HCT116 (cell line): Measurements from ENCODE around the gene PLXNC1. TPM values are rescaled to one million over a fixed set of nuclear protein-coding genes. Genes with fewer than 3 reads are reported as not detected.

ENCODE experiments used
- ATAC-seq: fragments of 200-7000 bp; cut with Tn5 transposase; 2 replicates; pipeline ENCODE4 v1.9.1; 2020; ENCODE audit warnings: mild to moderate bottlenecking, moderate library complexity
- BruUV-seq: library from RNA; stranded (reverse); fragments of 400-500 nt; replicated peaks from 2 replicates; lab custom pipeline; 2021; lab: Mats Ljungman, UMichigan
- CTCF ChIA-PET: fragments of 300-600 bp; sonication (Branson Sonifier 250); formaldehyde crosslinking; loops from one replicate; lab custom pipeline; 2021; ENCODE audit warnings: antibody characterized with exemption; lab: Charles Lee
- POLR2A ChIA-PET: fragments of 300-600, 350-600 bp; sonication (Branson Sonifier 250); formaldehyde crosslinking; loops from one replicate; lab custom pipeline; 2021; ENCODE audit warnings: antibody characterized with exemption; lab: Charles Lee
- RAD21 ChIA-PET, 2 experiments: fragments of 300-600 bp; sonication (Branson Sonifier 250); formaldehyde crosslinking; loops; one replicate each; lab custom pipeline; 2023; ENCODE audit warnings: low total read pairs in 2 of 2; ENCODE audit not compliant: uncharacterized antibody in 2 of 2, unreplicated experiment in 2 of 2, low non-redundant PET in 1 of 2; lab: Charles Lee
- DNase-seq: peaks from one replicate; pipeline ENCODE4 v3.0.0-alpha.2; 2010; ENCODE audit warnings: low read depth, low spot score
- H2AFZ ChIP-seq: fragments of 200-600 bp; shearing (Covaris generic), sonication (generic); 2 replicates; pipeline ENCODE4 v1.6.1; 2017; ENCODE audit warnings: low read depth, mixed run types, mixed read lengths, antibody characterized with exemption, low read length; ENCODE audit not compliant: poor library complexity, severe bottlenecking
- H3K27ac ChIP-seq: 2 replicates; pipeline ENCODE4 v1.5.1; 2012; ENCODE audit warnings: low read depth, low read length
- H3K27me3 ChIP-seq: fragments of 200-600 bp; sonication (generic); 2 replicates; pipeline ENCODE4 v1.6.1; 2016; ENCODE audit warnings: mixed run types, low read length, mixed read lengths; ENCODE audit not compliant: insufficient read depth
- H3K36me3 ChIP-seq, 2 experiments: fragments of 200-500 bp in 1 of 2; fragments of 200-600 bp in 1 of 2; sonication (Bioruptor generic) in 1 of 2; sonication (generic) in 1 of 2; 2 replicates each; pipeline versions ENCODE4 v1.5.1 to v1.6.1; 2014 to 2016; ENCODE audit warnings: low read length in 2 of 2, inconsistent platforms in 1 of 2, mixed read lengths in 1 of 2, mixed run types in 1 of 2; ENCODE audit not compliant: insufficient read depth in 2 of 2, control insufficient read depth in 1 of 2
- H3K4me1 ChIP-seq, 2 experiments: fragments of 200-600 bp in 1 of 2; sonication (generic) in 1 of 2; 2 replicates each; pipeline versions ENCODE4 v1.5.1 to v1.6.1; 2012 to 2017; ENCODE audit warnings: low read length in 2 of 2, inconsistent platforms in 1 of 2, mild to moderate bottlenecking in 1 of 2, mixed read lengths in 1 of 2, mixed run types in 1 of 2, moderate library complexity in 1 of 2; ENCODE audit not compliant: insufficient read depth in 2 of 2, control insufficient read depth in 1 of 2
- H3K4me2 ChIP-seq: fragments of 200-600 bp; sonication (generic); 2 replicates; pipeline ENCODE4 v1.6.1; 2017; ENCODE audit warnings: mixed run types, low read length, mixed read lengths
- H3K4me3 ChIP-seq, 2 experiments: fragments of 200-600 bp in 1 of 2; sonication (generic) in 1 of 2; replicated peaks in 1 of 2; 2 replicates each; pipeline ENCODE4 v1.5.1; 2011 to 2016; ENCODE audit warnings: low read length in 2 of 2, control low read depth in 1 of 2, low read depth in 1 of 2, mild to moderate bottlenecking in 1 of 2, mixed read lengths in 1 of 2, mixed run types in 1 of 2
- H3K79me2 ChIP-seq: fragments of 200-600 bp; sonication (generic); 2 replicates; pipeline ENCODE4 v1.6.1; 2017; ENCODE audit warnings: mild to moderate bottlenecking, mixed run types, low read length, moderate library complexity, mixed read lengths; ENCODE audit not compliant: insufficient read depth
- H3K9ac ChIP-seq: fragments of 200-600 bp; sonication (generic); 2 replicates; pipeline ENCODE4 v1.6.1; 2016; ENCODE audit warnings: low read length, mixed read lengths
- H3K9me2 ChIP-seq: fragments of 200-600 bp; sonication (generic), shearing (Covaris generic); 2 replicates; pipeline ENCODE4 v1.6.1; 2017; ENCODE audit warnings: mixed run types, mild to moderate bottlenecking, moderate library complexity; ENCODE audit not compliant: insufficient read depth
- H3K9me3 ChIP-seq, 2 experiments: fragments of 200-500 bp in 1 of 2; fragments of 200-600 bp in 1 of 2; sonication (Bioruptor generic) in 1 of 2; sonication (generic) in 1 of 2; 2 replicates each; pipeline ENCODE4 v1.6.1; 2014 to 2017; ENCODE audit warnings: low read length in 2 of 2, mixed read lengths in 2 of 2, inconsistent platforms in 1 of 2, low read depth in 1 of 2, mild to moderate bottlenecking in 1 of 2, mixed run types in 1 of 2, moderate library complexity in 1 of 2; ENCODE audit not compliant: control insufficient read depth in 1 of 2, insufficient read depth in 1 of 2
- H4K20me1 ChIP-seq: fragments of 200-600 bp; sonication (generic), shearing (Covaris generic); 2 replicates; pipeline ENCODE4 v1.6.1; 2017; ENCODE audit warnings: mixed run types, mild to moderate bottlenecking, moderate library complexity; ENCODE audit not compliant: insufficient read depth
- ATF3 ChIP-seq: IDR thresholded peaks from 2 replicates; pipeline ENCODE4 v1.6.1; 2012
- CEBPB ChIP-seq: IDR thresholded peaks from 2 replicates; pipeline ENCODE4 v1.6.1; 2012; ENCODE audit warnings: low read depth
- EGR1 ChIP-seq: IDR thresholded peaks from 2 replicates; pipeline ENCODE4 v1.6.1; 2012; ENCODE audit warnings: low read depth
- JUND ChIP-seq: IDR thresholded peaks from 2 replicates; pipeline ENCODE4 v1.6.1; 2012
- MAX ChIP-seq: IDR thresholded peaks from 2 replicates; pipeline ENCODE4 v1.6.1; 2012
- RAD21 ChIP-seq: IDR thresholded peaks from 2 replicates; pipeline ENCODE4 v1.6.1; 2012; ENCODE audit warnings: low read depth, mild to moderate bottlenecking
- REST ChIP-seq: IDR thresholded peaks from 2 replicates; pipeline ENCODE4 v1.6.1; 2012; ENCODE audit warnings: low read depth
- SIN3A ChIP-seq: IDR thresholded peaks from 2 replicates; pipeline ENCODE4 v1.6.1; 2012; ENCODE audit warnings: low read depth
- SP1 ChIP-seq: IDR thresholded peaks from 2 replicates; pipeline ENCODE4 v1.6.1; 2012; ENCODE audit warnings: low read depth
- SRF ChIP-seq: IDR thresholded peaks from 2 replicates; pipeline ENCODE4 v1.6.1; 2012; ENCODE audit warnings: low read depth
- YY1 ChIP-seq: IDR thresholded peaks from 2 replicates; pipeline ENCODE4 v1.6.1; 2011; ENCODE audit warnings: low read length, low read depth, moderate library complexity, mild to moderate bottlenecking; ENCODE audit not compliant: insufficient replicate concordance; ENCODE audit errors: extremely low read depth
- ZNF274 ChIP-seq: fragments of 200-500 bp; sonication (Bioruptor generic); IDR thresholded peaks from 2 replicates; pipeline ENCODE4 v1.6.1; 2014; ENCODE audit warnings: mild to moderate bottlenecking, low read depth, low read length, inconsistent platforms
- intact Hi-C: fragments of 100-400 bp; cut with micrococcal nuclease; formaldehyde crosslinking; loops from 2 replicates; pipeline ENCODE4 v1.10.0; 2022
- total RNA-seq: library from RNA; stranded (reverse); gene quantifications from one replicate; pipeline ENCODE4 v1.2.1, GENCODE V29; 2021; ENCODE audit not compliant: unreplicated experiment

Gene PLXNC1
- total RNA-seq, 1 experiment from 2014 or later: 0.25 TPM

GRCh38 chr12:94333396-94333795 is 185.0 kb downstream of the PLXNC1 start:
- ATAC-seq (no peak), DNase-seq (no peak)
- H3K4me3 ChIP-seq: no peak overlapping the region
- no peaks in the 10 kb centered on the region for H4K20me1 ChIP-seq
- H3K36me3 ChIP-seq: peaks cover 0 to 7% of the 10 kb centered on the region in 2 experiments; a peak in 1 of 4 replicates
- no peaks in the 10 kb centered on the region for H3K79me2 ChIP-seq
- no TSS peak for BruUV-seq
- no peak overlapping the region for H2AFZ ChIP-seq
- ChIA-PET POLR2A (no interaction called here), RAD21 (no interaction called here), CTCF (no interaction called here)
- H3K4me1 ChIP-seq: no peaks in the 10 kb centered on the region
- no peak overlapping the region for H3K27ac ChIP-seq
- no peaks in the 10 kb centered on the region for H3K9me2 ChIP-seq
- no peak overlapping the region for H3K9ac ChIP-seq
- TF ChIP-seq ZNF274: no peak
- TF ChIP-seq JUND: no peak
- TF ChIP-seq RAD21: no peak
- no peak for TF ChIP-seq REST
- TF ChIP-seq SP1: no peak
- TF ChIP-seq CEBPB: no peak
- TF ChIP-seq ATF3: no peak
- TF ChIP-seq SIN3A: no peak
- TF ChIP-seq MAX: no peak
- TF ChIP-seq SRF: no peak
- TF ChIP-seq YY1: no peak
- TF ChIP-seq EGR1: no peak
- TF ChIP-seq, all 23 proteins: peak for 0
- intact Hi-C loops: no loop called here
- Histone ChIP-seq H3K27me3 (no peaks in the 10 kb centered on the region), H3K9me3 (no peaks in the 10 kb centered on the region), H3K4me2 (no peak overlapping the region)
